ENCODE measurements around the gene NPAS1.
"Not testable (repeated sequence)": the region's sequence is repeated elsewhere in the genome, so short reads cannot be mapped to it uniquely, and the experiment has no call there.

NPAS1 gene

GRCh38 chr19:47047272-47047762 lies 27.7 kb downstream of the NPAS1 start:
- Histone ChIP-seq H3K9ac (ENCODE audit: low read length) (no peak overlapping the region), H3K4me3 (ENCODE audit: low read length) (peak overlapping the region; percentile 82), H4K20me1 (ENCODE audit: insufficient read depth, low read length) (no peaks in the 10 kb centered on the region), H3K4me2 (ENCODE audit: low read length) (peak overlapping the region; percentile 64), H3K9me3 (ENCODE audit: insufficient read depth, low read length) (no peaks in the 10 kb centered on the region), H3K27ac (ENCODE audit: low read length) (no peak overlapping the region), H3K27me3 (ENCODE audit: low read depth, low read length) (no peaks in the 10 kb centered on the region), H3K36me3 (replicated peaks; ENCODE audit: low read depth, low read length) (peaks cover 3% of the 10 kb centered on the region), H3K4me1 (ENCODE audit: low read length) (peaks cover 8% of the 10 kb centered on the region), H3K79me2 (ENCODE audit: low read length) (peaks cover 18% of the 10 kb centered on the region), H2AFZ (ENCODE audit: low read depth, low read length) (no peak overlapping the region)
- TF ChIP-seq, protein P1, sequence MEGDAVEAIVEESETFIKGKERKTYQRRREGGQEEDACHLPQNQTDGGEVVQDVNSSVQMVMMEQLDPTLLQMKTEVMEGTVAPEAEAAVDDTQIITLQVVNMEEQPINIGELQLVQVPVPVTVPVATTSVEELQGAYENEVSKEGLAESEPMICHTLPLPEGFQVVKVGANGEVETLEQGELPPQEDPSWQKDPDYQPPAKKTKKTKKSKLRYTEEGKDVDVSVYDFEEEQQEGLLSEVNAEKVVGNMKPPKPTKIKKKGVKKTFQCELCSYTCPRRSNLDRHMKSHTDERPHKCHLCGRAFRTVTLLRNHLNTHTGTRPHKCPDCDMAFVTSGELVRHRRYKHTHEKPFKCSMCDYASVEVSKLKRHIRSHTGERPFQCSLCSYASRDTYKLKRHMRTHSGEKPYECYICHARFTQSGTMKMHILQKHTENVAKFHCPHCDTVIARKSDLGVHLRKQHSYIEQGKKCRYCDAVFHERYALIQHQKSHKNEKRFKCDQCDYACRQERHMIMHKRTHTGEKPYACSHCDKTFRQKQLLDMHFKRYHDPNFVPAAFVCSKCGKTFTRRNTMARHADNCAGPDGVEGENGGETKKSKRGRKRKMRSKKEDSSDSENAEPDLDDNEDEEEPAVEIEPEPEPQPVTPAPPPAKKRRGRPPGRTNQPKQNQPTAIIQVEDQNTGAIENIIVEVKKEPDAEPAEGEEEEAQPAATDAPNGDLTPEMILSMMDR (IDR thresholded peaks at IDR 0.05; ENCODE audit: low read depth, low read length) = no peak
- no peak for TF ChIP-seq EZH2phosphoT487 (IDR thresholded peaks at IDR 0.05; ENCODE audit: low read depth)

- peak overlapping the region; percentile 61; the same call in 1 of the 2 replicates for H2AFZ ChIP-seq (ENCODE audit: low read depth, low read length)
- peak overlapping the region; percentile 64 for H3K4me2 ChIP-seq (ENCODE audit: low read length)
- H3K9me3 ChIP-seq (ENCODE audit: insufficient read depth, low read length) = no peaks in the 10 kb centered on the region
- peak overlapping the region; percentile 74 for H3K9ac ChIP-seq (ENCODE audit: low read length)
- peak overlapping the region; percentile 82 for H3K4me3 ChIP-seq (ENCODE audit: low read length)
- peaks cover 18% of the 10 kb centered on the region for H3K79me2 ChIP-seq (ENCODE audit: low read length)
- no peak for TF ChIP-seq EZH2phosphoT487 (IDR thresholded peaks at IDR 0.05; ENCODE audit: low read depth)
- TF ChIP-seq, protein P1 (IDR thresholded peaks at IDR 0.05; ENCODE audit: low read depth, low read length) = no peak
- H3K27me3 ChIP-seq (ENCODE audit: low read depth, low read length) = no peaks in the 10 kb centered on the region
- H3K4me1 ChIP-seq (ENCODE audit: low read length) = peaks cover 8% of the 10 kb centered on the region
- peaks cover 3% of the 10 kb centered on the region for H3K36me3 ChIP-seq (replicated peaks; ENCODE audit: low read depth, low read length)
- H4K20me1 ChIP-seq (ENCODE audit: insufficient read depth, low read length) = no peaks in the 10 kb centered on the region
- H3K27ac ChIP-seq (ENCODE audit: low read length) = peak overlapping the region; percentile 5; the same call in 1 of the 2 replicates
Measured at GRCh38 chr19:47047763-47048405, 28.2 kb downstream of the NPAS1 start.

GRCh38 chr19:47049307-47049700 lies 29.7 kb downstream of the NPAS1 start:
- H3K4me1 ChIP-seq (ENCODE audit: low read length) = peaks cover 8% of the 10 kb centered on the region
- no peak overlapping the region for H3K27ac ChIP-seq (ENCODE audit: low read length)
- H3K4me3 ChIP-seq (ENCODE audit: low read length) = peak overlapping the region; percentile 82
- H3K4me2 ChIP-seq (ENCODE audit: low read length) = peak overlapping the region; percentile 62
- no peaks in the 10 kb centered on the region for H4K20me1 ChIP-seq (ENCODE audit: insufficient read depth, low read length)
- H2AFZ ChIP-seq (ENCODE audit: low read depth, low read length) = no peak overlapping the region
- peaks cover 3% of the 10 kb centered on the region for H3K36me3 ChIP-seq (replicated peaks; ENCODE audit: low read depth, low read length)
- no peak for TF ChIP-seq EZH2phosphoT487 (IDR thresholded peaks at IDR 0.05; ENCODE audit: low read depth)
- TF ChIP-seq, protein P1 (IDR thresholded peaks at IDR 0.05; ENCODE audit: low read depth, low read length) = no peak
- no peaks in the 10 kb centered on the region for H3K27me3 ChIP-seq (ENCODE audit: low read depth, low read length)
- no peaks in the 10 kb centered on the region for H3K9me3 ChIP-seq (ENCODE audit: insufficient read depth, low read length)
- peaks cover 18% of the 10 kb centered on the region for H3K79me2 ChIP-seq (ENCODE audit: low read length)
- peak overlapping the region; percentile 36; the same call in 1 of the 2 replicates for H3K9ac ChIP-seq (ENCODE audit: low read length)

DNA sequence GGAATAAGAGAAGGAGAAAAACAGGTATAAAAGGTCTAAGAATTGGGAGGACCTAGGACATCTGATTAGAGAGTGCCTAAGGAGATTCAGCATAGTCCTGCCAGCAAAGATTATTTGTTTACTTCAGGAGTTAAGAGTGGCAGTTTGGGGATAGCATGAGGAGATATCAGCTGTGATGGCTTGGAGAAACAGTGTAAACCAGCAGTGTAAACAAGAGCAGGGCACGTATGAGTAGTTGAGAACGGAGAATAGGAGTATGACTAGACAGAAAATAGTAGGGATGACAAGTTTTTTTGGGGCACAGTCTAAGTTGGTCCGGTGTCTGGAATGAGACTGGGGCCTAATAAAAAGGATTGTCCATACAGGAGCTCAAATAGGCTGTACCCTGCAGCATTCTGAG lies 30.9 kb downstream of the NPAS1 start:
- H3K27me3 ChIP-seq (ENCODE audit: low read depth, low read length); H3K4me1 ChIP-seq (ENCODE audit: low read length); H2AFZ ChIP-seq (ENCODE audit: low read depth, low read length); H3K4me2 ChIP-seq (ENCODE audit: low read length); H3K9me3 ChIP-seq (ENCODE audit: insufficient read depth, low read length); H3K27ac ChIP-seq (ENCODE audit: low read length); H4K20me1 ChIP-seq (ENCODE audit: insufficient read depth, low read length); H3K36me3 ChIP-seq (replicated peaks; ENCODE audit: low read depth, low read length); H3K9ac ChIP-seq (ENCODE audit: low read length); H3K4me3 ChIP-seq (ENCODE audit: low read length): not testable (repeated sequence)
- H3K79me2 ChIP-seq (ENCODE audit: low read length) = peaks cover 18% of the 10 kb centered on the region

Data from OCI-LY3 (cell line).